AG09309 (cell line): Measurements from ENCODE around the gene KCNAB2.

Experiments
- DNase-seq: peaks from one replicate; pipeline ENCODE4 v3.0.0-alpha.2; 2010; ENCODE audit warnings: low read depth
- H3K4me3 ChIP-seq: 2 replicates; pipeline ENCODE4 v1.5.1; 2011; ENCODE audit warnings: mild to moderate bottlenecking, low read depth, low read length, moderate library complexity; ENCODE audit not compliant: control insufficient read depth
- CTCF ChIP-seq: IDR thresholded peaks from 2 replicates; pipeline ENCODE4 v1.5.1; 2011; ENCODE audit warnings: mild to moderate bottlenecking, low read depth, low read length, inconsistent platforms; ENCODE audit not compliant: insufficient read depth, control insufficient read depth; ENCODE audit errors: missing control alignments

KCNAB2 gene

DNA sequence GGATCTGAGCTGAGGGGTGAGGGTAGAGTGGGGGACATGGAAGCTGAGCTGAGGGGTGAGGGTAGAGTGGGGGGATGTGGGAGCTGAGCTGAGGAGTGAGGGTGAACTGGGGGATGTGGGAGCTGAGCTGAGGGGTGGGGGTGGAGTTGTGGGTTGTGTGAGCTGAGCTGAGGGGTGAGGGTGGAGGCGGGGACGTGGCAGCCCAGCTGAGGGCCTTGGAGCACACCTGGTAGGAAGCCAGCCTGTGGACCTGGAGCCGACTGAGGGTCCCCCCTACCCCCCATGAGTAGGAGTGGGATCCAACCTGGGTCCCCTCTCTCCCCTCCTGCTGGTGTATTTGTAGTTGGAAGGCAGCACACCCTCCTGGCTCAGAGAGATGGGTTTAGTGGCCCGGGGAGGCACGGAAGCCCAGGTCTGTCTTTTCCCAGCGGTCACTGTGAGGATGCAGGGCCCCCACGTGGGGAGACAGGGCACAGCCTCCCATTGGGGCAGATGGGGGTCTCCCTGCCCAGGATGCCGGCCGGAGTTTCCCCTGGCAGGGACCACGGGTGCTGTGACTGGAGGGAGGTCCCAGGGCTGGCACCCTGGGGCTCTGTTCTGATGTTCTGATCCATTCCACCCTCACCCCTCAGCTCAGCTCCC, 40.3 kb upstream of the KCNAB2 start:
- no peak for TF ChIP-seq CTCF
- DNase-seq, result no peak
- no peak overlapping the region for H3K4me3 ChIP-seq

DNA sequence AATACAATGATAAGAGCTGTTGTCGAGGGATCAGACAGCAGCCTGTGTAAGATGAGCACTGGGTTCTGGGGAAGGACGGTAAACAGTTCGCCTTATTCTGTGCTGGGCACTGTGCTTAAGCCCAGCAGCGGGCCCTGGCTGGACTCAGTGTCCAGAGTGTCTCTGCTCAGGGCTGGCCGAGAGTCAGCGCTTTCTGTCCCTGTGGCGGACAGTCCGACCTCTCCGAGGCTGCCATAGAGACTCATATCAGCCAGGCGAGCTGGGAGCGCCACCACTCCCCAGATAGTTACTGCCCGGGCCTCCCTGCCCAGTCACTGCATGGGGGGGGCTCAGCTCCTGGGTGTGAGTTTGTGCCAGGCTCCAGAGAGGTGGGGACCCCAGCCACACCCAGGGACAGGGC, 38.8 kb upstream of the KCNAB2 start:
- DNase-seq, result no peak
- TF ChIP-seq CTCF, result no peak
- H3K4me3 ChIP-seq, result no peak overlapping the region

GRCh38 chr1:6007318-6008083, 38.2 kb upstream of the KCNAB2 start:
- no peak overlapping the region for H3K4me3 ChIP-seq
- no peak for DNase-seq
- TF ChIP-seq CTCF, result no peak

DNA sequence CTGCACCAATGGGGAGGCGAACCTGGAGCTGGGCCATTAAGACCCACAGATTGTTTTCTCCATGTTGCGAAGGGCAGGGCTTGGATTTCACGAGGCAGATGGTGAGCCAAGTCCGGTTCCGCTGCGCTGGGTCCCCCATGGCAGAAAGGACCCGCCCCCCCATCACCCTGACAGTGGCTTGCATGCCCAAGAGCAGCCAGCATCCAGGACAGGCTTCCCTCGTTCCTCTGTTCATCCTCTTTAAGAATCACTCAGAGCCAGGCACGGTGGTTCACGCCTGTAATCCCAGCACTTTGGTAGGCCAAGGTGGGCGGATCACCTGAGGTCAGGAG, 37.6 kb upstream of the KCNAB2 start:
- TF ChIP-seq CTCF, result no peak
- no peak for DNase-seq
- no peak overlapping the region for H3K4me3 ChIP-seq

GRCh38 chr1:6008696-6009095, 37.0 kb upstream of the KCNAB2 start:
- no peak for DNase-seq
- H3K4me3 ChIP-seq, result no peak overlapping the region
- no peak for TF ChIP-seq CTCF

DNA sequence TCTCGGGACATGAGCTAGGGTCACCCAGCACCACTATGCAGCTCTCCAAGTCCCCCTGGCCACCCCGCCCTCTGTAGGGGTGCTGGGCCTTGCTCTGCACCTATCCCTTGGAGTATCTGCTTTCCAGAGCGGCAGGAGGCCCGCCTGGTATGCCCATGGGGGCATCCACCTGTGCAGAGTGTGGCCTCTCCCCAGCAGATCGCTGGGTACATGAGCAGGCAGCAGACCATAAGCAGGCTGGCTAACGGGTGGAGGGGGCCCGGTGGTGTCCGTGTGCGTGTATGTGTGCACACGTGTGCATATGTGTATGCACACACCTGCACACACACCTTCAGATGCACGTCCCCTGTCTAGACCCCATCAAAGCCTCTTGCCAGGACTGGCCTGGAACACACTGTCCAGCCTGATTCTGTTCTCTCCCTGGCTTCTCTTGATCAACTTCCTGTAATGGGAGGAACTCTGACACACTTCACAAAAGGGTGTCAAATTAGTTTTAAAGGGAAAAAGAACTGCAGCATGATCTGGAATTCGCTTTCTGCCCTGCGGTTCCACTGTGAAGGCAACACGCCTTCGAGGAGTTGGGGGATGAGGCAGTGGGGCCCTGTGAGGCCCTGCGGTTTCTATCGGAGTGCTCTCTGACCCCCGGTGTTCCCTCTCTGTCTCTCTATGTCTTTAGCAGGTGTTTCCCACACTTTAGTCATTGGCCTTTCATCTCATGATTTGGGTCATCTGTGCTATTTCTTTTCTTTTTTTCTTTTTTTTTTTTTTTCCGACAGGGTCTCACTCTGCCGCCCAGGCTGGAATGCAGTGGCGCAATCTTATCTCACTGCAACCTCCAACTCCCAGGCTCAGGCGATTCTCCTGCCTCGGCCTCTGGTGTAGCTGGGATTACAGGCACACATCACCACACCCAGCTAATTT, 36.3 kb upstream of the KCNAB2 start:
- H3K4me3 ChIP-seq, result no peak overlapping the region
- DNase-seq, result no peak
- no peak for TF ChIP-seq CTCF
